Mammary epithelial cell (primary cell): Measurements from ENCODE around the gene DPH3.

Experiments
- EZH2 ChIP-seq: IDR thresholded peaks from 2 replicates; pipeline ENCODE4 v1.6.1; 2012; ENCODE audit warnings: low read length, inconsistent platforms, borderline replicate concordance
- TF ChIP-seq, protein P1 (sequence below), 2 donors: IDR thresholded peaks in 1 of 2; conservative IDR thresholded peaks in 1 of 2; 2 replicates each; pipeline ENCODE4 v1.5.1; 2011 to 2012; ENCODE audit warnings: inconsistent platforms in 2 of 2, low read length in 2 of 2, mild to moderate bottlenecking in 2 of 2, control low read depth in 1 of 2, low read depth in 1 of 2; ENCODE audit not compliant: insufficient read depth in 1 of 2; ENCODE audit errors: extremely low read depth in 1 of 2

DNA sequence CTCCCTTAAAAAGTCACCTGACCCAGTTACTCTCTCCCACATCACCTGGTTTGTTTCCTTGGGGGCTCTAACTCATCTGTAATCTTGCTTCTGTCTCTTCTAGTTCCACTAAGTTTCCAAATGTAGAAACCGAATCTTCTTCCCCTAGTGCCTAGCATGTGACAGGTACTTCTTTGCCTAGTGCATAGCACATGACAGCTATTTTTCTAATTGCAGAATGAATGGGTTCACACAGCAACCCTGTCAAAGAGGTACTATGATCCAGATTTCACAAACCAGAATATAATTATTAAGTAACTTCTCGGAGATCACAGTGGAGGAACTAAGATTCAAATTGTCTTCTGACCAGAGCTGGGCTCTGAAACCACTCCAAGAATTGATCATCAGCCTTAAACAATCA is 7.4 kb downstream of the DPH3 start:
- TF ChIP-seq, protein P1, sequence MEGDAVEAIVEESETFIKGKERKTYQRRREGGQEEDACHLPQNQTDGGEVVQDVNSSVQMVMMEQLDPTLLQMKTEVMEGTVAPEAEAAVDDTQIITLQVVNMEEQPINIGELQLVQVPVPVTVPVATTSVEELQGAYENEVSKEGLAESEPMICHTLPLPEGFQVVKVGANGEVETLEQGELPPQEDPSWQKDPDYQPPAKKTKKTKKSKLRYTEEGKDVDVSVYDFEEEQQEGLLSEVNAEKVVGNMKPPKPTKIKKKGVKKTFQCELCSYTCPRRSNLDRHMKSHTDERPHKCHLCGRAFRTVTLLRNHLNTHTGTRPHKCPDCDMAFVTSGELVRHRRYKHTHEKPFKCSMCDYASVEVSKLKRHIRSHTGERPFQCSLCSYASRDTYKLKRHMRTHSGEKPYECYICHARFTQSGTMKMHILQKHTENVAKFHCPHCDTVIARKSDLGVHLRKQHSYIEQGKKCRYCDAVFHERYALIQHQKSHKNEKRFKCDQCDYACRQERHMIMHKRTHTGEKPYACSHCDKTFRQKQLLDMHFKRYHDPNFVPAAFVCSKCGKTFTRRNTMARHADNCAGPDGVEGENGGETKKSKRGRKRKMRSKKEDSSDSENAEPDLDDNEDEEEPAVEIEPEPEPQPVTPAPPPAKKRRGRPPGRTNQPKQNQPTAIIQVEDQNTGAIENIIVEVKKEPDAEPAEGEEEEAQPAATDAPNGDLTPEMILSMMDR (conservative IDR thresholded peaks at IDR 0.05 in 1 of 2, IDR thresholded peaks at IDR 0.05 in 1 of 2; ENCODE audit: extremely low read depth in 1 of 2, insufficient read depth in 1 of 2, low read depth in 1 of 2, low read length in 2 of 2): no peak
- no peak for TF ChIP-seq EZH2
